ENCODE results near the gene HIGD1A. TPM values are rescaled to one million over a fixed set of nuclear protein-coding genes. Genes with fewer than 3 reads are reported as not detected.

HIGD1A gene
- total and polyA plus RNA-seq, 2 of the 4 experiments (the other 2 are of a cell fraction) = 86.6 to 137 TPM

- H3K9me1 ChIP-seq (ENCODE audit: insufficient read depth, low read length) = peaks cover 4% of the 10 kb centered on the region; the same call in 1 of the 2 replicates
- dilution Hi-C loops (cut with HindIII; ENCODE audit: low sequenced_read_pairs, unreplicated experiment) (no loop called here), in situ Hi-C loops (cut with MboI; ENCODE audit: low sequenced_read_pairs) (no loop called here), intact Hi-C loops (cut with micrococcal nuclease) (no loop called here)
- ChIA-PET POLR2A (ENCODE audit: unreplicated experiment) (no interaction called here), CTCF (interaction anchor here (0.5 to 0.6 kb wide), 2 partner anchors 1402 to 1774 kb away, joined by 3 read pairs; no protein-coding TSS in a partner anchor)
- peak overlapping the region; percentile 72 for H2AFZ ChIP-seq (replicated peaks; ENCODE audit: low read length, poor library complexity)
- H3K79me1 ChIP-seq (ENCODE audit: low read depth in 1 of 2, low read length in 2 of 2) = no peaks in the 10 kb centered on the region
- BruUV-seq (replicated peaks) = no TSS peak
- peaks cover 5% of the 10 kb centered on the region for H3K4me1 ChIP-seq (ENCODE audit: control insufficient read depth, insufficient read depth, low read length)
- H3K14ac ChIP-seq (replicated peaks; ENCODE audit: low read depth, low read length) = peak overlapping the region; percentile 58; the same call in 1 of the 2 replicates
- peak overlapping the region; percentile 55 for H2AK9ac ChIP-seq (replicated peaks; ENCODE audit: low read depth, low read length, poor library complexity)
- peak overlapping the region; percentile 71 for H3K4ac ChIP-seq (ENCODE audit: low read depth, low read length)
- no peak overlapping the region for H3K4me3 ChIP-seq (ENCODE audit: insufficient read depth, low read depth, low read length)
- H3K18ac ChIP-seq (ENCODE audit: low read depth, low read length) = peak overlapping the region; percentile 100
- H3K36me3 ChIP-seq (ENCODE audit: control insufficient read depth, insufficient read depth, low read length) = no peaks in the 10 kb centered on the region
- peak; percentile 57 for ATAC-seq (ENCODE audit: low read depth)
- no peak overlapping the region for H3K56ac ChIP-seq (ENCODE audit: extremely low read depth, insufficient read depth, low read length)
- TF ChIP-seq RCOR1 (IDR thresholded peaks at IDR 0.05; ENCODE audit: insufficient replicate concordance, low read length) (no peak), ELK1 (IDR thresholded peaks at IDR 0.05; ENCODE audit: borderline replicate concordance, low read depth, low read length) (no peak), RFX5 (IDR thresholded peaks at IDR 0.05; ENCODE audit: low read depth, low read length) (no peak), CEBPB (IDR thresholded peaks at IDR 0.05; ENCODE audit: low read depth, low read length) (no peak), MAFK (IDR thresholded peaks at IDR 0.05; ENCODE audit: low read depth, low read length) (no peak), RAD21 (IDR thresholded peaks at IDR 0.05; ENCODE audit: low read length) (no peak), BHLHE40 (IDR thresholded peaks at IDR 0.05; ENCODE audit: low read depth, low read length) (no peak), MAZ (IDR thresholded peaks at IDR 0.05; ENCODE audit: borderline replicate concordance, low read depth, low read length) (no peak), CTCF (conservative IDR thresholded peaks at IDR 0.05; ENCODE audit: low read depth, low read length) (no peak), NFE2L2 (IDR thresholded peaks at IDR 0.05; ENCODE audit: low read depth, low read length) (no peak)
- peak overlapping the region; percentile 88 for H2BK120ac ChIP-seq (ENCODE audit: low read depth, low read length)
- H3K4me2 ChIP-seq (ENCODE audit: low read depth, low read length) = peak overlapping the region; percentile 28; the same call in 1 of the 2 replicates
- no peak overlapping the region for H2BK15ac ChIP-seq (ENCODE audit: low read depth, low read length)
- H4K91ac ChIP-seq (ENCODE audit: insufficient read depth, low read depth, low read length) = peak overlapping the region; percentile 62; the same call in 1 of the 2 replicates
- H4K20me1 ChIP-seq (ENCODE audit: insufficient read depth, low read length) = no peaks in the 10 kb centered on the region
- H2AK5ac ChIP-seq (ENCODE audit: low read depth, low read length) = no peak overlapping the region
- H3K9ac ChIP-seq (ENCODE audit: low read depth, low read length) = peak overlapping the region; percentile 14; the same call in 1 of the 2 replicates
- peak; percentile 13 for DNase-seq
- no peaks in the 10 kb centered on the region for H3K9me3 ChIP-seq (ENCODE audit: control insufficient read depth, insufficient read depth, low read length)
- H4K5ac ChIP-seq (ENCODE audit: low read depth, low read length) = peak overlapping the region; percentile 82
- peak overlapping the region; percentile 4; the same call in 1 of the 2 replicates for H3K23ac ChIP-seq (ENCODE audit: low read depth, low read length)
- no peak overlapping the region for H3K27ac ChIP-seq (ENCODE audit: insufficient read depth, low read length)
- H2BK5ac ChIP-seq (ENCODE audit: low read depth, low read length, poor library complexity, severe bottlenecking) = peak overlapping the region; percentile 73
- peaks cover 10% of the 10 kb centered on the region for H3K27me3 ChIP-seq (ENCODE audit: control insufficient read depth, insufficient read depth, low read length)
- H4K8ac ChIP-seq (ENCODE audit: low read depth in 2 of 2, low read length in 2 of 2) = peak overlapping the region in 1 of 2 experiments; percentile 86; a peak in 3 of 4 replicates
- 62% methylated on average over 2 of the region's 3 CpGs; no CpG with 5 or more reads in 1 of the 2 experiments for WGBS, 2 experiments (ENCODE audit: extremely low coverage in 2 of 2, insufficient read length in 1 of 2)
- peak overlapping the region; percentile 76 for H2BK20ac ChIP-seq (ENCODE audit: low read depth, low read length)
These were observed 18.5 kb upstream of the HIGD1A start for GRCh38 chr3:42822828-42823227.

All from IMR-90 (cell line).